Stimulated activated CD4-positive, alpha-beta T cell treated with anti-CD3 and anti-CD28 coated beads, Interleukin-15, amount 100 ng/mL, for 24 hours (primary cell): ENCODE measurements around the gene FTCD.

ENCODE experiments used
- DNase-seq: peaks from one replicate; pipeline ENCODE4 v3.0.0-alpha.2; 2020

Gene FTCD

GRCh38 chr21:46136739-46137349 lies 18.5 kb downstream of the FTCD start:
- no peak for DNase-seq

- DNase-seq: no peak
Measured at GRCh38 chr21:46135782-46136395, 19.5 kb downstream of the FTCD start.

- no peak for DNase-seq
Measured at GRCh38 chr21:46131838-46132651, 23.3 kb downstream of the FTCD start.

GRCh38 chr21:46131588-46131837 lies 23.9 kb downstream of the FTCD start:
- DNase-seq: no peak

- DNase-seq: no peak
Measured at GRCh38 chr21:46130831-46131587, 24.4 kb downstream of the FTCD start.

GRCh38 chr21:46129846-46130651 lies 25.3 kb downstream of the FTCD start:
- no peak for DNase-seq

- DNase-seq: no peak
Measured at GRCh38 chr21:46128933-46129571, 26.3 kb downstream of the FTCD start.

- no peak for DNase-seq
Measured at GRCh38 chr21:46128106-46128932, 27.1 kb downstream of the FTCD start.

- no peak for DNase-seq
Measured at GRCh38 chr21:46127239-46128105, 27.9 kb downstream of the FTCD start.

GRCh38 chr21:46126309-46127238 lies 28.8 kb downstream of the FTCD start:
- peak; percentile 0 for DNase-seq

- DNase-seq: peak; percentile 0
Measured at GRCh38 chr21:46125846-46126301, 29.5 kb downstream of the FTCD start.

- peak; percentile 1 for DNase-seq
Measured at GRCh38 chr21:46124926-46125845, 30.2 kb downstream of the FTCD start.

GRCh38 chr21:46124083-46124925 lies 31.1 kb downstream of the FTCD start:
- peak; percentile 0 for DNase-seq

GRCh38 chr21:46122758-46123683 lies 32.4 kb downstream of the FTCD start:
- DNase-seq: peak; percentile 0

- peak; percentile 0 for DNase-seq
Measured at GRCh38 chr21:46122237-46122671, 33.1 kb downstream of the FTCD start.
